PC-9 (cell line): ENCODE measurements around the gene CCBE1. TPM values are rescaled to one million over a fixed set of nuclear protein-coding genes. Genes with fewer than 3 reads are reported as not detected.

Experiments
- BruUV-seq: library from RNA; stranded (reverse); fragments of 400-500 nt; replicated peaks from 2 replicates; lab custom pipeline; 2021; lab: Mats Ljungman, UMichigan
- CTCF ChIA-PET: fragments of 300-600 bp; sonication (Branson Sonifier 250); formaldehyde crosslinking; loops from one replicate; lab custom pipeline; 2022; ENCODE audit warnings: antibody characterized with exemption; lab: Charles Lee
- POLR2A ChIA-PET: fragments of 300-600 bp; sonication (Branson Sonifier 250); formaldehyde crosslinking; loops from one replicate; lab custom pipeline; 2022; ENCODE audit warnings: antibody characterized with exemption; ENCODE audit not compliant: unreplicated experiment; lab: Charles Lee
- DNase-seq, 2 experiments: peaks; one replicate each; pipeline versions ENCODE4 v3.0.0 to v3.0.0-alpha.2; 2015 to 2022; ENCODE audit warnings: mixed read lengths in 1 of 2
- H2AFZ ChIP-seq: fragments of 200-600 bp; sonication (generic); 2 replicates; pipeline ENCODE4 v1.8.1; 2017; ENCODE audit warnings: antibody characterized with exemption
- H3F3A ChIP-seq: fragments of 200-600 bp; sonication (generic); 2 replicates; pipeline ENCODE4 v1.8.1; 2017; ENCODE audit warnings: antibody characterized with exemption, mild to moderate bottlenecking, low read depth; ENCODE audit not compliant: insufficient read depth
- H3K27ac ChIP-seq: fragments of 200-600 bp; sonication (generic); 2 replicates; pipeline ENCODE4 v1.6.1; 2016; ENCODE audit warnings: mixed run types
- H3K27me3 ChIP-seq: fragments of 200-600 bp; sonication (generic); 2 replicates; pipeline ENCODE4 v1.6.1; 2016; ENCODE audit warnings: low read depth, mixed run types; ENCODE audit not compliant: insufficient read depth
- H3K36me3 ChIP-seq: fragments of 200-600 bp; sonication (generic); 2 replicates; pipeline ENCODE4 v1.6.1; 2016; ENCODE audit warnings: low read depth, mixed run types
- H3K4me1 ChIP-seq: fragments of 200-600 bp; sonication (generic); replicated peaks from 2 replicates; pipeline ENCODE4 v1.6.1; 2016; ENCODE audit warnings: mixed run types; ENCODE audit not compliant: insufficient read depth
- H3K4me2 ChIP-seq: fragments of 200-600 bp; sonication (generic); 2 replicates; pipeline ENCODE4 v1.6.1; 2017; ENCODE audit warnings: mixed run types
- H3K4me3 ChIP-seq: fragments of 200-600 bp; sonication (generic); 2 replicates; pipeline ENCODE4 v1.6.1; 2016; ENCODE audit warnings: mixed run types
- H3K79me2 ChIP-seq: fragments of 200-600 bp; sonication (generic); 2 replicates; pipeline ENCODE4 v1.6.1; 2017; ENCODE audit warnings: low read depth, mixed run types
- H3K9me2 ChIP-seq: fragments of 200-600 bp; sonication (generic); 2 replicates; pipeline ENCODE4 v1.8.1; 2017; ENCODE audit warnings: mild to moderate bottlenecking; ENCODE audit not compliant: insufficient read depth
- H3K9me3 ChIP-seq: fragments of 200-600 bp; sonication (generic); 2 replicates; pipeline ENCODE4 v1.8.1; 2016; ENCODE audit warnings: low read depth; ENCODE audit not compliant: insufficient read depth
- H4K20me1 ChIP-seq: fragments of 200-600 bp; sonication (generic); 2 replicates; pipeline ENCODE4 v1.8.1; 2017; ENCODE audit not compliant: insufficient read depth
- EZH2 ChIP-seq: fragments of 200-600 bp; sonication (generic); IDR thresholded peaks from 2 replicates; pipeline ENCODE4 v1.8.0; 2017; ENCODE audit warnings: antibody characterized with exemption, low read depth
- intact Hi-C: fragments of 100-400 bp; cut with micrococcal nuclease; formaldehyde crosslinking; loops from one replicate; pipeline ENCODE4 v1.10.0; 2022; ENCODE audit not compliant: unreplicated experiment
- total RNA-seq: library from RNA; stranded (reverse); gene quantifications from 2 replicates; pipeline ENCODE4 v1.2.3, GENCODE V29; 2021
- TF ChIP-seq, protein P1 (sequence below): fragments of 200-600 bp; sonication (generic); conservative IDR thresholded peaks from 2 replicates; pipeline ENCODE4 v1.6.1; 2017; ENCODE audit warnings: mixed run types, antibody characterized with exemption, mild to moderate bottlenecking, moderate library complexity

The CCBE1 gene
- total RNA-seq, 1 experiment from 2014 or later, result 5.8 TPM

DNA sequence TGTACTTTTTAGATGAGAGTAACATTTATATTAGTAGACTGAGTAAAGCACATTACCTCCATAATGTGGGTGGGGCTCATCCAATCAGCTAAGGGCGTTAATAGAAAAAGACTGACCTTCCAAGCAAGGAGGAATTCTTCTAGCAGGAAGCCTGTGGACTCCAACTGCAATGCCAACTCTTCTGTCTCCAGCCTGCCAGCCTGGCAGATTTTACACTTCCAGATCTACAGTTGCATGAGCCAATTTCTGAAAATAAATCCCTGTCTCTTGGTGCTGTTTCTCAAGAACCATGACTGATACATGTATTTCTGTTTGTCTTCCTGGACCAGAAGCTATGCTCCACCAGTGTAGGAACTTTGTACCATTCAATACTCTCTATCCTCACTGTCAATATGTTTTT, 269.2 kb downstream of the CCBE1 start:
- no peak overlapping the region for H3K4me2 ChIP-seq
- no peaks in the 10 kb centered on the region for H3K4me1 ChIP-seq
- no peaks in the 10 kb centered on the region for H3K79me2 ChIP-seq
- no peaks in the 10 kb centered on the region for H3K36me3 ChIP-seq
- intact Hi-C loops, result no loop called here
- peaks cover 13% of the 10 kb centered on the region for H3K27me3 ChIP-seq
- H3K9me3 ChIP-seq, result no peaks in the 10 kb centered on the region; the same call in 1 of the 2 replicates
- no peaks in the 10 kb centered on the region for H3F3A ChIP-seq
- no peaks in the 10 kb centered on the region for H4K20me1 ChIP-seq
- H3K9me2 ChIP-seq, result no peaks in the 10 kb centered on the region
- CTCF ChIA-PET, result no interaction called here
- DNase-seq, result no peak
- POLR2A ChIA-PET, result no interaction called here
- H3K4me3 ChIP-seq, result no peak overlapping the region
- TF ChIP-seq EZH2, result no peak
- TF ChIP-seq, protein P1, sequence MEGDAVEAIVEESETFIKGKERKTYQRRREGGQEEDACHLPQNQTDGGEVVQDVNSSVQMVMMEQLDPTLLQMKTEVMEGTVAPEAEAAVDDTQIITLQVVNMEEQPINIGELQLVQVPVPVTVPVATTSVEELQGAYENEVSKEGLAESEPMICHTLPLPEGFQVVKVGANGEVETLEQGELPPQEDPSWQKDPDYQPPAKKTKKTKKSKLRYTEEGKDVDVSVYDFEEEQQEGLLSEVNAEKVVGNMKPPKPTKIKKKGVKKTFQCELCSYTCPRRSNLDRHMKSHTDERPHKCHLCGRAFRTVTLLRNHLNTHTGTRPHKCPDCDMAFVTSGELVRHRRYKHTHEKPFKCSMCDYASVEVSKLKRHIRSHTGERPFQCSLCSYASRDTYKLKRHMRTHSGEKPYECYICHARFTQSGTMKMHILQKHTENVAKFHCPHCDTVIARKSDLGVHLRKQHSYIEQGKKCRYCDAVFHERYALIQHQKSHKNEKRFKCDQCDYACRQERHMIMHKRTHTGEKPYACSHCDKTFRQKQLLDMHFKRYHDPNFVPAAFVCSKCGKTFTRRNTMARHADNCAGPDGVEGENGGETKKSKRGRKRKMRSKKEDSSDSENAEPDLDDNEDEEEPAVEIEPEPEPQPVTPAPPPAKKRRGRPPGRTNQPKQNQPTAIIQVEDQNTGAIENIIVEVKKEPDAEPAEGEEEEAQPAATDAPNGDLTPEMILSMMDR, result no peak
- no peak overlapping the region for H2AFZ ChIP-seq
- no TSS peak for BruUV-seq
- H3K27ac ChIP-seq, result no peak overlapping the region

DNA sequence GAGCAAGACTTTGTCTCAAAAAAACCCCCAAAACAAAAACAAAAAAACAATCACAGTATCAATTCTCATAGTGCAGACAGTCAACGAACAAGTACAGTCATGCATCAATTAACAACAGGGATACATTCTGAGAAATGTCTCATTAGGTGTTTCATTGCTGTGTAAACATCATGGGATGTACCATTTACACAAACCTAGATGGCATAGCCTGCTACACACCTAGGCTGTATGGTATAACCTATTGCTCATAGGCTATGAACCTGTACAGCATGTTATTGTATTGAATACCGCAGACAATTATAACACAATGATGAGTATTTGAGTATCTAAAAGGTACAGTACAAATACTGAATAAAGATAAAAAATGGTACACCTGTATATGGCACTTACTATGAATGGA, 270.4 kb downstream of the CCBE1 start:
- Histone ChIP-seq H3F3A (no peaks in the 10 kb centered on the region), H2AFZ (no peak overlapping the region), H3K9me2 (no peaks in the 10 kb centered on the region), H3K4me1 (no peaks in the 10 kb centered on the region), H3K79me2 (no peaks in the 10 kb centered on the region), H3K9me3 (no peaks in the 10 kb centered on the region; the same call in 1 of the 2 replicates), H3K4me3 (no peak overlapping the region), H3K36me3 (no peaks in the 10 kb centered on the region), H3K4me2 (no peak overlapping the region), H3K27ac (no peak overlapping the region), H3K27me3 (peaks cover 24% of the 10 kb centered on the region), H4K20me1 (no peaks in the 10 kb centered on the region)
- ChIA-PET CTCF (no interaction called here), POLR2A (no interaction called here)
- intact Hi-C loops, result no loop called here
- TF ChIP-seq, protein P1, result no peak
- TF ChIP-seq EZH2, result no peak
- BruUV-seq, result no TSS peak
- DNase-seq, result no peak

DNA sequence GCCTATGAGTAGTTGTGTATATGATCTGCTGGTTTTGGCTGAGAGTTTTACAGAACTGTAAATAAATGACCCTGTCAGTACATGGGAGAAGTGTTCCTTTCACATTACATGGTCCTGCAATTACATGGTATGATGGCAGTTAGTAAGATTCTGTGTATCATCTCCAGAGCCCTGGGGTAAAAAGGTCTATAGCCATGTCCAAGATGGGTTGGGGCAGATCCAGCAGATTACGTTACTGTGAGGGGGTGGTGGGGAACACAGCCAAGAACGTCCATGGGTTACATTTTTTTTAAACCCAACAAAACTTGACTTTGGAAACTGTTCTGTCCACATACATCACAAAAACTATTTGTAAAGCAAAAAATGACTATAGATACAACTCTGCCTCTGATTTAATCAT, 274.0 kb downstream of the CCBE1 start:
- intact Hi-C loops, result no loop called here
- CTCF ChIA-PET, result no interaction called here

More for the DNA sequence above, 274.0 kb downstream of the CCBE1 start:
- Histone ChIP-seq H3K4me2 (no peak overlapping the region), H3K27ac (no peak overlapping the region), H2AFZ (no peak overlapping the region), H3K36me3 (no peaks in the 10 kb centered on the region), H3K9me3 (no peaks in the 10 kb centered on the region; the same call in 1 of the 2 replicates), H3K27me3 (peaks cover 44% of the 10 kb centered on the region), H3K4me3 (no peak overlapping the region), H3F3A (no peaks in the 10 kb centered on the region), H4K20me1 (no peaks in the 10 kb centered on the region), H3K4me1 (no peaks in the 10 kb centered on the region), H3K9me2 (no peaks in the 10 kb centered on the region), H3K79me2 (no peaks in the 10 kb centered on the region)
- POLR2A ChIA-PET, result no interaction called here
- no TSS peak for BruUV-seq
- TF ChIP-seq EZH2, result no peak
- TF ChIP-seq, protein P1, result no peak
- no peak for DNase-seq
